H1 (cell line): ENCODE measurements around the gene LRPAP1. TPM values are rescaled to one million over a fixed set of nuclear protein-coding genes. Genes with fewer than 3 reads are reported as not detected.

Experiments
- BCL11A ChIP-seq, 2 experiments: IDR thresholded peaks; one replicate each; pipeline ENCODE4 v1.6.1; 2011; ENCODE audit warnings: low read depth in 2 of 2, low read length in 2 of 2, mild to moderate bottlenecking in 2 of 2
- GABPA ChIP-seq: IDR thresholded peaks from 2 replicates; pipeline ENCODE4 v1.6.1; 2011; ENCODE audit warnings: mild to moderate bottlenecking, low read length, moderate library complexity, borderline replicate concordance; ENCODE audit not compliant: insufficient read depth
- SP2 ChIP-seq: IDR thresholded peaks from 2 replicates; pipeline ENCODE4 v1.6.1; 2012; ENCODE audit warnings: mild to moderate bottlenecking, low read length, inconsistent platforms
- TCF12 ChIP-seq: IDR thresholded peaks from 2 replicates; pipeline ENCODE4 v1.6.1; 2011; ENCODE audit warnings: low read depth, mild to moderate bottlenecking, low read length
- polyA plus RNA-seq, 7 experiments: library from polyadenylated mRNA; depleted of rRNA in 3 of 7; stranded (reverse) in 5 of 7; unstranded in 2 of 7; fragments of >200 nt in 5 of 7; fragments of 200-250 nt in 2 of 7; gene quantifications; 1 replicate in 5 of 7; 2 replicates in 1 of 7; 4 replicates in 1 of 7; pipeline versions ENCODE4 v1.2.1 to v1.2.3, GENCODE V29; 2011 to 2013; ENCODE audit warnings: missing spikeins in 2 of 7, mixed read lengths in 2 of 7
- total RNA-seq: library from RNA; stranded (reverse); fragmentation: NEBNext Ultra II Directional; extraction: Animal tissue kit (Norgen Biotek cat#: 25700); gene quantifications from 2 replicates; pipeline ENCODE4 v1.2.1, GENCODE V29; 2021
- TF ChIP-seq, protein P1 (sequence below): fragments of 300-600 bp; sonication (generic); IDR thresholded peaks from 2 replicates; pipeline ENCODE4 v1.7.1; 2012; ENCODE audit warnings: low read length, moderate library complexity, mild to moderate bottlenecking, inconsistent platforms; ENCODE audit not compliant: insufficient replicate concordance

Gene LRPAP1
- total and polyA plus RNA-seq, 2 of the 8 experiments (the other 6 are each of a cell fraction or from before 2014, with no cell fraction given), result 31.1 to 101 TPM

- TF ChIP-seq, protein P1, sequence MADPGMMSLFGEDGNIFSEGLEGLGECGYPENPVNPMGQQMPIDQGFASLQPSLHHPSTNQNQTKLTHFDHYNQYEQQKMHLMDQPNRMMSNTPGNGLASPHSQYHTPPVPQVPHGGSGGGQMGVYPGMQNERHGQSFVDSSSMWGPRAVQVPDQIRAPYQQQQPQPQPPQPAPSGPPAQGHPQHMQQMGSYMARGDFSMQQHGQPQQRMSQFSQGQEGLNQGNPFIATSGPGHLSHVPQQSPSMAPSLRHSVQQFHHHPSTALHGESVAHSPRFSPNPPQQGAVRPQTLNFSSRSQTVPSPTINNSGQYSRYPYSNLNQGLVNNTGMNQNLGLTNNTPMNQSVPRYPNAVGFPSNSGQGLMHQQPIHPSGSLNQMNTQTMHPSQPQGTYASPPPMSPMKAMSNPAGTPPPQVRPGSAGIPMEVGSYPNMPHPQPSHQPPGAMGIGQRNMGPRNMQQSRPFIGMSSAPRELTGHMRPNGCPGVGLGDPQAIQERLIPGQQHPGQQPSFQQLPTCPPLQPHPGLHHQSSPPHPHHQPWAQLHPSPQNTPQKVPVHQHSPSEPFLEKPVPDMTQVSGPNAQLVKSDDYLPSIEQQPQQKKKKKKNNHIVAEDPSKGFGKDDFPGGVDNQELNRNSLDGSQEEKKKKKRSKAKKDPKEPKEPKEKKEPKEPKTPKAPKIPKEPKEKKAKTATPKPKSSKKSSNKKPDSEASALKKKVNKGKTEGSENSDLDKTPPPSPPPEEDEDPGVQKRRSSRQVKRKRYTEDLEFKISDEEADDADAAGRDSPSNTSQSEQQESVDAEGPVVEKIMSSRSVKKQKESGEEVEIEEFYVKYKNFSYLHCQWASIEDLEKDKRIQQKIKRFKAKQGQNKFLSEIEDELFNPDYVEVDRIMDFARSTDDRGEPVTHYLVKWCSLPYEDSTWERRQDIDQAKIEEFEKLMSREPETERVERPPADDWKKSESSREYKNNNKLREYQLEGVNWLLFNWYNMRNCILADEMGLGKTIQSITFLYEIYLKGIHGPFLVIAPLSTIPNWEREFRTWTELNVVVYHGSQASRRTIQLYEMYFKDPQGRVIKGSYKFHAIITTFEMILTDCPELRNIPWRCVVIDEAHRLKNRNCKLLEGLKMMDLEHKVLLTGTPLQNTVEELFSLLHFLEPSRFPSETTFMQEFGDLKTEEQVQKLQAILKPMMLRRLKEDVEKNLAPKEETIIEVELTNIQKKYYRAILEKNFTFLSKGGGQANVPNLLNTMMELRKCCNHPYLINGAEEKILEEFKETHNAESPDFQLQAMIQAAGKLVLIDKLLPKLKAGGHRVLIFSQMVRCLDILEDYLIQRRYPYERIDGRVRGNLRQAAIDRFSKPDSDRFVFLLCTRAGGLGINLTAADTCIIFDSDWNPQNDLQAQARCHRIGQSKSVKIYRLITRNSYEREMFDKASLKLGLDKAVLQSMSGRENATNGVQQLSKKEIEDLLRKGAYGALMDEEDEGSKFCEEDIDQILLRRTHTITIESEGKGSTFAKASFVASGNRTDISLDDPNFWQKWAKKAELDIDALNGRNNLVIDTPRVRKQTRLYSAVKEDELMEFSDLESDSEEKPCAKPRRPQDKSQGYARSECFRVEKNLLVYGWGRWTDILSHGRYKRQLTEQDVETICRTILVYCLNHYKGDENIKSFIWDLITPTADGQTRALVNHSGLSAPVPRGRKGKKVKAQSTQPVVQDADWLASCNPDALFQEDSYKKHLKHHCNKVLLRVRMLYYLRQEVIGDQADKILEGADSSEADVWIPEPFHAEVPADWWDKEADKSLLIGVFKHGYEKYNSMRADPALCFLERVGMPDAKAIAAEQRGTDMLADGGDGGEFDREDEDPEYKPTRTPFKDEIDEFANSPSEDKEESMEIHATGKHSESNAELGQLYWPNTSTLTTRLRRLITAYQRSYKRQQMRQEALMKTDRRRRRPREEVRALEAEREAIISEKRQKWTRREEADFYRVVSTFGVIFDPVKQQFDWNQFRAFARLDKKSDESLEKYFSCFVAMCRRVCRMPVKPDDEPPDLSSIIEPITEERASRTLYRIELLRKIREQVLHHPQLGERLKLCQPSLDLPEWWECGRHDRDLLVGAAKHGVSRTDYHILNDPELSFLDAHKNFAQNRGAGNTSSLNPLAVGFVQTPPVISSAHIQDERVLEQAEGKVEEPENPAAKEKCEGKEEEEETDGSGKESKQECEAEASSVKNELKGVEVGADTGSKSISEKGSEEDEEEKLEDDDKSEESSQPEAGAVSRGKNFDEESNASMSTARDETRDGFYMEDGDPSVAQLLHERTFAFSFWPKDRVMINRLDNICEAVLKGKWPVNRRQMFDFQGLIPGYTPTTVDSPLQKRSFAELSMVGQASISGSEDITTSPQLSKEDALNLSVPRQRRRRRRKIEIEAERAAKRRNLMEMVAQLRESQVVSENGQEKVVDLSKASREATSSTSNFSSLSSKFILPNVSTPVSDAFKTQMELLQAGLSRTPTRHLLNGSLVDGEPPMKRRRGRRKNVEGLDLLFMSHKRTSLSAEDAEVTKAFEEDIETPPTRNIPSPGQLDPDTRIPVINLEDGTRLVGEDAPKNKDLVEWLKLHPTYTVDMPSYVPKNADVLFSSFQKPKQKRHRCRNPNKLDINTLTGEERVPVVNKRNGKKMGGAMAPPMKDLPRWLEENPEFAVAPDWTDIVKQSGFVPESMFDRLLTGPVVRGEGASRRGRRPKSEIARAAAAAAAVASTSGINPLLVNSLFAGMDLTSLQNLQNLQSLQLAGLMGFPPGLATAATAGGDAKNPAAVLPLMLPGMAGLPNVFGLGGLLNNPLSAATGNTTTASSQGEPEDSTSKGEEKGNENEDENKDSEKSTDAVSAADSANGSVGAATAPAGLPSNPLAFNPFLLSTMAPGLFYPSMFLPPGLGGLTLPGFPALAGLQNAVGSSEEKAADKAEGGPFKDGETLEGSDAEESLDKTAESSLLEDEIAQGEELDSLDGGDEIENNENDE, result no peak
- TF ChIP-seq GABPA, result no peak
- no peak for TF ChIP-seq BCL11A (IDR thresholded peaks at IDR 0.05; ENCODE audit: low read depth in 2 of 2, low read length in 2 of 2)
- TF ChIP-seq SP2, result no peak
- TF ChIP-seq TCF12, result no peak
These were observed 35.1 kb downstream of the LRPAP1 start (continued) for GRCh38 chr4:3497095-3497494.
